Hepatocyte (in vitro differentiated cells): ENCODE data around the gene SRPK3. TPM values are rescaled to one million over a fixed set of nuclear protein-coding genes. Genes with fewer than 3 reads are reported as not detected.

ENCODE experiments used
- DNase-seq: peaks from one replicate; pipeline ENCODE4 v3.0.0-alpha.2; 2016; ENCODE audit warnings: low spot score
- H2AFZ ChIP-seq: fragments of 200-600 bp; sonication (generic); 2 replicates; pipeline ENCODE4 v1.6.0; 2016; ENCODE audit warnings: antibody characterized with exemption, mild to moderate bottlenecking
- H3K27ac ChIP-seq: fragments of 200-600 bp; sonication (generic); 2 replicates; pipeline ENCODE4 v1.5.1; 2016; ENCODE audit warnings: mild to moderate bottlenecking
- H3K27me3 ChIP-seq: fragments of 200-600 bp; sonication (generic); 2 replicates; pipeline ENCODE4 v1.6.1; 2016
- H3K36me3 ChIP-seq: fragments of 200-600 bp; sonication (generic); replicated peaks from 2 replicates; pipeline ENCODE4 v1.5.1; 2016; ENCODE audit warnings: low read depth; ENCODE audit not compliant: insufficient read depth
- H3K4me1 ChIP-seq: fragments of 200-600 bp; sonication (generic); 2 replicates; pipeline ENCODE4 v1.5.1; 2016; ENCODE audit warnings: mild to moderate bottlenecking, moderate library complexity; ENCODE audit not compliant: insufficient read depth
- H3K4me2 ChIP-seq: fragments of 200-600 bp; sonication (generic); 2 replicates; pipeline ENCODE4 v1.6.0; 2016
- H3K4me3 ChIP-seq: fragments of 200-600 bp; sonication (generic); 2 replicates; pipeline ENCODE4 v1.5.1; 2016; ENCODE audit warnings: mild to moderate bottlenecking
- H3K79me2 ChIP-seq: fragments of 200-600 bp; sonication (generic); 2 replicates; pipeline ENCODE4 v1.6.0; 2017; ENCODE audit warnings: mild to moderate bottlenecking
- H3K9me2 ChIP-seq: fragments of 200-600 bp; sonication (generic); replicated peaks from 2 replicates; pipeline ENCODE4 v1.6.0; 2017; ENCODE audit warnings: mild to moderate bottlenecking; ENCODE audit not compliant: insufficient read depth
- H3K9me3 ChIP-seq: fragments of 200-600 bp; sonication (generic); 2 replicates; pipeline ENCODE4 v1.5.1; 2016; ENCODE audit warnings: low read depth, mild to moderate bottlenecking
- H4K20me1 ChIP-seq: fragments of 200-600 bp; sonication (generic); 2 replicates; pipeline ENCODE4 v1.6.0; 2016; ENCODE audit warnings: mild to moderate bottlenecking; ENCODE audit not compliant: insufficient read depth, poor library complexity, severe bottlenecking
- EZH2 ChIP-seq: fragments of 200-600 bp; sonication (generic); IDR thresholded peaks from 2 replicates; pipeline ENCODE4 v1.6.1; 2016; ENCODE audit warnings: antibody characterized with exemption, mild to moderate bottlenecking, borderline replicate concordance
- EZH2phosphoT487 ChIP-seq: fragments of 200-600 bp; sonication (generic); IDR thresholded peaks from one replicate; pipeline ENCODE4 v1.6.1; 2018; ENCODE audit warnings: antibody characterized with exemption, mild to moderate bottlenecking, low read depth, moderate library complexity; ENCODE audit not compliant: unreplicated experiment, severe bottlenecking
- WGBS: methylation state at CpG from one replicate; pipeline ENCODE4 v1.1.6; 2016; ENCODE audit warnings: low lambda C conversion rate; ENCODE audit errors: missing lambda C conversion rate; 5-methylcytosine and 5-hydroxymethylcytosine counted together
- polyA plus RNA-seq: library from polyadenylated mRNA; unstranded; fragments of >200 nt; fragmentation: Nextera tagmentation; extraction: Ambion mirVana; gene quantifications from 2 replicates; pipeline ENCODE4 v1.2.1, GENCODE V29; 2016
- total RNA-seq: library from RNA; depleted of rRNA; stranded (reverse); fragments of >200 nt; gene quantifications from 2 replicates; pipeline ENCODE4 v1.2.3, GENCODE V29; 2014
- TF ChIP-seq, protein P1 (sequence below): fragments of 200-600 bp; sonication (generic); IDR thresholded peaks from 2 replicates; pipeline ENCODE4 v1.5.1; 2016; ENCODE audit warnings: antibody characterized with exemption, mild to moderate bottlenecking; ENCODE audit not compliant: poor library complexity

SRPK3 gene
- total and polyA plus RNA-seq, 2 experiments from 2014 or later, result 0.20 to 0.89 TPM

GRCh38 chrX:153805436-153805835 is 24.6 kb downstream of the SRPK3 start:
- Histone ChIP-seq H3K9me3 (no peaks in the 10 kb centered on the region), H4K20me1 (no peaks in the 10 kb centered on the region), H3K4me2 (no peak overlapping the region), H3K4me3 (no peak overlapping the region), H3K27me3 (no peaks in the 10 kb centered on the region), H3K36me3 (no peaks in the 10 kb centered on the region), H3K4me1 (no peaks in the 10 kb centered on the region), H2AFZ (no peak overlapping the region), H3K9me2 (no peaks in the 10 kb centered on the region), H3K79me2 (no peaks in the 10 kb centered on the region), H3K27ac (no peak overlapping the region)
- TF ChIP-seq EZH2, result no peak
- TF ChIP-seq EZH2phosphoT487, result no peak
- TF ChIP-seq, protein P1, sequence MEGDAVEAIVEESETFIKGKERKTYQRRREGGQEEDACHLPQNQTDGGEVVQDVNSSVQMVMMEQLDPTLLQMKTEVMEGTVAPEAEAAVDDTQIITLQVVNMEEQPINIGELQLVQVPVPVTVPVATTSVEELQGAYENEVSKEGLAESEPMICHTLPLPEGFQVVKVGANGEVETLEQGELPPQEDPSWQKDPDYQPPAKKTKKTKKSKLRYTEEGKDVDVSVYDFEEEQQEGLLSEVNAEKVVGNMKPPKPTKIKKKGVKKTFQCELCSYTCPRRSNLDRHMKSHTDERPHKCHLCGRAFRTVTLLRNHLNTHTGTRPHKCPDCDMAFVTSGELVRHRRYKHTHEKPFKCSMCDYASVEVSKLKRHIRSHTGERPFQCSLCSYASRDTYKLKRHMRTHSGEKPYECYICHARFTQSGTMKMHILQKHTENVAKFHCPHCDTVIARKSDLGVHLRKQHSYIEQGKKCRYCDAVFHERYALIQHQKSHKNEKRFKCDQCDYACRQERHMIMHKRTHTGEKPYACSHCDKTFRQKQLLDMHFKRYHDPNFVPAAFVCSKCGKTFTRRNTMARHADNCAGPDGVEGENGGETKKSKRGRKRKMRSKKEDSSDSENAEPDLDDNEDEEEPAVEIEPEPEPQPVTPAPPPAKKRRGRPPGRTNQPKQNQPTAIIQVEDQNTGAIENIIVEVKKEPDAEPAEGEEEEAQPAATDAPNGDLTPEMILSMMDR, result no peak
- WGBS, result 86% methylated on average over 13 of the region's 13 CpGs
- no peak for DNase-seq

DNA sequence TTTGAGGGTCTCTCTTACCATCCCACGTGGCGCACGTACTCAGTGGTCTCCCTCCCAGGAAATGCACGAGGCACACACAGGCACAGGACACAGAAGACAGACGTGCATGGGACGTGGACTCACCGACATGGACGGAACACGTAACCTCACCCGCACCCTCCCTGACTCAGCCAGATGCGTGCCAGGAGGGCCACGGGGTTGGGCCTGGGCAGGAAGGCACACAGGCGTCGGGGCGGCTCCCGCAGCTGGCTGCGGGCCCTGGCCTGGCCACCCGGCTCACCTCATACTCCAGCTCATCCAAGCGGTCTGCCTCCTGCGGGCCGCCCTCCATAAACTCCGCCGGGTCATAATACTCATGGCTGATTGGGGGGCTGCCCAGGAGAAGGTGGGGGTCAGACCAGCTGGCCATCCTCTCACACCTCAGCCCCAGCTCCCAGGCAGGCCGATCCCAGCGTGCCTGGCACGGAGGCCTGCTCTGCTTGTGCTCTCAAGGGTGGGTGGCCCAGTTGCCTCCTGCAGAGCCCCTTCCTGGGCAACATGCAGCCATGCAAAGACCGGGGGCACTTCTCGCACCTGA is 26.2 kb downstream of the SRPK3 start:
- no peaks in the 10 kb centered on the region for H3K27me3 ChIP-seq
- H2AFZ ChIP-seq, result no peak overlapping the region
- no peaks in the 10 kb centered on the region for H3K36me3 ChIP-seq
- no peak overlapping the region for H3K4me3 ChIP-seq
- WGBS, result 89% methylated on average over 27 of the region's 28 CpGs
- H3K27ac ChIP-seq, result no peak overlapping the region
- no peak overlapping the region for H3K4me2 ChIP-seq
- H3K4me1 ChIP-seq, result no peaks in the 10 kb centered on the region
- TF ChIP-seq EZH2 (no peak), EZH2phosphoT487 (no peak)
- TF ChIP-seq, protein P1, result no peak
- no peak for DNase-seq
- H4K20me1 ChIP-seq, result no peaks in the 10 kb centered on the region
- H3K9me2 ChIP-seq, result no peaks in the 10 kb centered on the region
- H3K79me2 ChIP-seq, result no peaks in the 10 kb centered on the region
- no peaks in the 10 kb centered on the region for H3K9me3 ChIP-seq

- Histone ChIP-seq H3K4me3 (no peak overlapping the region), H2AFZ (no peak overlapping the region), H3K9me2 (no peaks in the 10 kb centered on the region), H3K4me1 (no peaks in the 10 kb centered on the region), H3K27ac (no peak overlapping the region), H4K20me1 (no peaks in the 10 kb centered on the region), H3K27me3 (no peaks in the 10 kb centered on the region), H3K9me3 (no peaks in the 10 kb centered on the region), H3K79me2 (no peaks in the 10 kb centered on the region), H3K36me3 (no peaks in the 10 kb centered on the region), H3K4me2 (no peak overlapping the region)
- TF ChIP-seq, protein P1, result no peak
- TF ChIP-seq EZH2 (no peak), EZH2phosphoT487 (no peak)
- WGBS, result 91% methylated on average over 19 of the region's 19 CpGs
- DNase-seq, result no peak
Measured at GRCh38 chrX:153807976-153808375, 27.1 kb downstream of the SRPK3 start.

GRCh38 chrX:153812220-153812619 is 31.4 kb downstream of the SRPK3 start:
- TF ChIP-seq EZH2phosphoT487, result no peak
- TF ChIP-seq, protein P1, result no peak
- TF ChIP-seq EZH2, result no peak

More at GRCh38 chrX:153812220-153812619, 31.4 kb downstream of the SRPK3 start:
- H2AFZ ChIP-seq, result no peak overlapping the region
- no peak overlapping the region for H3K4me2 ChIP-seq
- H3K79me2 ChIP-seq, result no peaks in the 10 kb centered on the region
- no peak overlapping the region for H3K4me3 ChIP-seq
- no peaks in the 10 kb centered on the region for H3K4me1 ChIP-seq
- no peak overlapping the region for H3K27ac ChIP-seq
- DNase-seq, result no peak
- no peaks in the 10 kb centered on the region for H4K20me1 ChIP-seq
- H3K9me3 ChIP-seq, result no peaks in the 10 kb centered on the region
- no peaks in the 10 kb centered on the region for H3K9me2 ChIP-seq
- 73% methylated on average over 14 of the region's 14 CpGs for WGBS
- no peaks in the 10 kb centered on the region for H3K36me3 ChIP-seq
- H3K27me3 ChIP-seq, result no peaks in the 10 kb centered on the region
